Mononuclear cell (primary cell): ENCODE results near the gene UBAP2. TPM values are rescaled to one million over a fixed set of nuclear protein-coding genes. Genes with fewer than 3 reads are reported as not detected.

ENCODE experiments used
- H3K27me3 ChIP-seq: 2 replicates; pipeline ENCODE4 v1.6.0; 2011; ENCODE audit warnings: low read length, control low read depth; ENCODE audit not compliant: insufficient read depth
- H3K4me1 ChIP-seq: 2 replicates; pipeline ENCODE4 v1.5.1; 2011; ENCODE audit warnings: mild to moderate bottlenecking, low read length, control low read depth; ENCODE audit not compliant: insufficient read depth
- H3K4me3 ChIP-seq: 2 replicates; pipeline ENCODE4 v1.5.1; 2011; ENCODE audit warnings: mild to moderate bottlenecking, low read length, moderate library complexity
- H3K9me3 ChIP-seq: 2 replicates; pipeline ENCODE4 v1.5.1; 2011; ENCODE audit warnings: low read depth, mild to moderate bottlenecking, control low read depth, low read length
- total RNA-seq: library from RNA; depleted of rRNA; stranded (reverse); fragments of >200 nt; gene quantifications from one replicate; pipeline ENCODE4 v1.2.3, GENCODE V29; 2012

The UBAP2 gene
- total RNA-seq: 27.7 TPM

DNA sequence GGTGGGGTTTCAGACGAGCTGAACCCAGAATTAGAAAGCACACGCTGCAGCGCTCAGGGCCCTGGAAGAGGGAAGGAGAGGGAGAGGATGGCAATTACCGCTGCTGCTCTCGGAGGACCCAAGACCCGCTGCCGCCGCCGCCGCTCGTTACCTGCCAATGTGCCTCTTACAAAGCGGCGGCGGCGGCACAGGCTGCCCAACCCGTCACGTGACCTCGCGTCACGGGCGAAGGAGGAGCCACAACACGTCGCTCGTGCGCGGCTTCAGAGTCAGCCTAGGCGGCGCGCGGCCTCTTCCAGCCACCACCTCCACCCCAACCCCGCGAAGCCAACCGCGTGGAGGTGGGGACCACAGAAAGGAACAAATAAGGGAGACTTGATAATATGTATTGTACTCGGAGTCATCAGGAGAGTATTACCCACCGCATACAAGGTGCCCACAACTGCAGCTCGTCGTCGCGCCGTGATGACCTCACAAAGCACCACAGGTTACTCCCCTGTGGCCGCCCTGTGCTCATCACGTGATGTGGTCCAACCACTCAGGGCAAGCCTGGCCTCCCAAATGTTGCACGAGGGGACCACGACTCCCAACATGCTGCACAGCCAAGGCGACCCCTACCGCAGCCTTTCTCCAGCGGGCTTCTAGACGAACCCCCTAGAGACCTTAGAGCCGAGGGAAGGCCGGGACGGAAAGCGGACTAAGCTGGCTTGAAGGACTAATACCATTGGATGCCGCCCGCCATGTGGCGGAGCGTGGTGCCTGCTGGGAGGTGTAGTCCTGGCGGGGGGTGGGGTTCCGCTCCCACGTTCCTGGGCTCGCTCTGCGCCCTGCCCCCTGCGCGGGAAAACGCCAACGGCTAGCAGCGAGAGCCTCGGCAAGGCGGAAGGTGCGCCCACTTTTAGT, at the start of gene UBAP2:
Gene UBAP2 (minus strand): TSS at position 161 of the 903 bp plus-strand sequence. CDS start 31,739 bp downstream, outside the sequence.
- H3K4me1 ChIP-seq: peaks cover 27% of the 10 kb centered on the region
- H3K4me3 ChIP-seq: peak within 1 kb of the TSS; percentile 86
- H3K27me3 ChIP-seq: no peaks in the 10 kb centered on the region
- H3K9me3 ChIP-seq: no peaks in the 10 kb centered on the region

DNA sequence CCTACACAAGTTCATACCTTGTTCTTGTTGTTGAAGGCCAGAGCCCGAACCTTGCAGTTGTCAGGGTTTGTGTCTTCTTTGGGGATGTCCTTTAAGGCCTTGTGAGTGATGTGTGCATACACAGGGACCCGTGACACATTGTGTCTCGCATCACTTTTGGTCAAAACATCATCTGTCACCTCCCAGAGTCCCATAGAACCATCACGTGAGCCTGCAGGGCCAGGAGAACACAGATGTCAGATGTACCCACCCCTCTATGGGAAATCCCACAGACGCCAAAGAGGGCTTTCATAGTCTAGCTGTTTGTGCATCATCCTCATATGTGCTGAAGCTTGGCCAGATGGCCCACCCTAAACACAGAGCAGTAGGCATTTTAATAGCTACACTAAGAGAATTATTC, 49.6 kb upstream of the UBAP2 start:
- no peak overlapping the region for H3K4me3 ChIP-seq
- no peaks in the 10 kb centered on the region for H3K4me1 ChIP-seq
- H3K27me3 ChIP-seq: no peaks in the 10 kb centered on the region
- H3K9me3 ChIP-seq: no peaks in the 10 kb centered on the region

GRCh38 chr9:34097865-34098264, 49.2 kb upstream of the UBAP2 start:
- Histone ChIP-seq H3K9me3 (no peaks in the 10 kb centered on the region), H3K4me1 (no peaks in the 10 kb centered on the region), H3K27me3 (no peaks in the 10 kb centered on the region), H3K4me3 (no peak overlapping the region)

GRCh38 chr9:34096751-34097150, 48.1 kb upstream of the UBAP2 start:
- Histone ChIP-seq H3K4me1 (no peaks in the 10 kb centered on the region), H3K9me3 (no peaks in the 10 kb centered on the region), H3K27me3 (no peaks in the 10 kb centered on the region), H3K4me3 (no peak overlapping the region)

- Histone ChIP-seq H3K4me3 (no peak overlapping the region), H3K27me3 (no peaks in the 10 kb centered on the region), H3K9me3 (no peaks in the 10 kb centered on the region), H3K4me1 (no peaks in the 10 kb centered on the region)
Measured at GRCh38 chr9:34093578-34093977, 44.9 kb upstream of the UBAP2 start.

DNA sequence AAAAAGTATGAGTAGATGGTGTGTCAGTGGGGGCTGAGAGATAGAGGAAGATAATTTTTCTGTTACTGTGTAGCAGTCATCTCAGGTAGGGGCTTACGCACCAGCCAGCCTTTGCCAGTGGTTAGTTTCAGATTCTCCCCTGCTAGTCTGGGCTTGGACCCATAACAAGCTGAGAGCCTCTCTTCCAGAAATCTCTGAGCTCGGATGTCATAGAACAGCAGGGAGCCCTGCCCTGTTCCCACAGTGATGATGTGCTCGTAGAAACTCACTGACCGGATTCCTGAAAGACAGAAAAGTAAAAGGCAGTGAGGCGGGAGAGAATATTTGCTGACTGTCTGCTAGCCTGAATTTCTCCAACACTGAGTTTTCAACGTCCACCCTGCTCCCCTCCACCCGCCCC, 40.6 kb upstream of the UBAP2 start:
- H3K27me3 ChIP-seq: no peaks in the 10 kb centered on the region
- H3K4me3 ChIP-seq: no peak overlapping the region
- no peaks in the 10 kb centered on the region for H3K9me3 ChIP-seq
- no peaks in the 10 kb centered on the region for H3K4me1 ChIP-seq

DNA sequence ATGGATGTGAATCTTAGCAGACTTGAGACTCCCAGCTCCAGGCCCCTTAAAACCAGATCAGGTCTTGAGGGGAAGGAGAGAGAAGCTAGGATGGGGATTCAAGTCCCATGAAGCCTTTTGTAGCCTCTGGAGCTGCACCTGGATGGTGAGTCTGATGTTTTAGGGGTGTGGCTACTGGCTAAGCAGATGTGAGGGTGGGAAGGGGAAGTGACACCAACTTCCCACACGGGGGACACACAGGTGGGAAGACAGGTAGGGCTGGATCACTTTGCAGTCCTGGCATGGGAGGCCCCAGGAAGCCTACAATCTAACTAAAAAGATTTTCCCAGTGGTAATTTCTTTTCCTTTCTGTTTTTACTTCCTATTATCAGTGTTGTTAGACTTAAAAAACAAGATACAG, 38.7 kb upstream of the UBAP2 start:
- Histone ChIP-seq H3K4me3 (no peak overlapping the region), H3K27me3 (no peaks in the 10 kb centered on the region), H3K9me3 (no peaks in the 10 kb centered on the region), H3K4me1 (no peaks in the 10 kb centered on the region)

DNA sequence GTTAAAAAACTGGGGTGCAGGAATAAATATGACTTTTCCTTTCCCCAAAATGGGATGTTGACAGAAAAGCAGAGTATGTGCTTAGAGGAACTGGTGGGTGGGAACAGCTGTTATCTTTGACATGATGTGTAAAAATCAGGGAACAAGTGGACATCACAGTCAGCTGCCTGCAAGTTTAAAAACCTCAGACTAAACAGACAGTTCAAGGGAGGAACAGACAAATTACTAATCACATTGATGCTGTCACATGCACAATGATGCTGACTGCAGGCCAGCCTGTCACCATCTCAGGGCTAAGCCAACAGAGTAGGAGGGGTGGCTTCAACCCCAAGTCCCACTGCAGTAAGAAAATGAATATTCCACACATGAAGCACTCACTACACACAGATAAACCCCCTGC, 38.2 kb upstream of the UBAP2 start:
- H3K4me3 ChIP-seq: no peak overlapping the region
- no peaks in the 10 kb centered on the region for H3K27me3 ChIP-seq
- H3K4me1 ChIP-seq: no peaks in the 10 kb centered on the region
- H3K9me3 ChIP-seq: no peaks in the 10 kb centered on the region

GRCh38 chr9:34085581-34086500, 37.2 kb upstream of the UBAP2 start:
- Histone ChIP-seq H3K4me3 (no peak overlapping the region), H3K9me3 (no peaks in the 10 kb centered on the region), H3K27me3 (no peaks in the 10 kb centered on the region), H3K4me1 (no peaks in the 10 kb centered on the region)

DNA sequence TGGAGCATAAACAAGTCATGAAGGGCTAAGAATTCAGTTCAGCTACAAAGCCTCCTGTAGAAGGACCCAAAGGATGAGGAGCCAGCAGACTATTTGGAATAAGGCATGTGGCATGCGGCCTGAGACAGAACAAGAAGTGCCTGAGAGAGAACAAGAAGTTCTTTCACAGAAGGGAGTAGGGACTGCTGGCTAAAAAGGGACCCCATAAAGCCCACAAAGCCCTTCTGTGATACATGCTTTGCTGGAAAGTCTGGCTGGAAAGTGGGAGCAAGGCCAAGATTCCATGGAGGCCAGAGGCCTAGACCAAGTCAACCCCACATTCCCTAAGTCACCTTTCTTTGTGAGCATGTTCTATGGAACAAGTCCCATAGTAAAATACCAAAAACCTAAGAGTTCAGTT, 35.9 kb upstream of the UBAP2 start:
- Histone ChIP-seq H3K4me3 (no peak overlapping the region), H3K9me3 (no peaks in the 10 kb centered on the region), H3K27me3 (no peaks in the 10 kb centered on the region), H3K4me1 (no peaks in the 10 kb centered on the region)

DNA sequence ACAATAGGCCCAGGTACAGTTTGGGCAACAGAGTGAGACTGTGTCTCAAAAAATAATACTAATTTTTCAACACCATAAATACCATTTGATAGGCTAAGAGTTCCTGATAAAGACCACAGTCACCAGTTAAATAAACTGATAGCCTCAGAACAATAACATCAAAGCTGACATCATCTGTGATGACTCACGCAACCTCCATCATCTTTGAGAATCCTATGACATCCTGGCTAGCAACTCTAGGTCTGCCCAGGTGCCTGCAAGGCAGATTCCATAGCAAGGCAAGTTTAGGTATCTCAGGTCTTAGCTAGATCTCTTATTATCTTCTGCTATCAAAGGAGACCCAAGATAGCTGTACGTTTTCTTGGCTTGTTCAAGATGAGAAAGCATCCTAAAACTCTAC, 30.5 kb upstream of the UBAP2 start:
- Histone ChIP-seq H3K9me3 (no peaks in the 10 kb centered on the region), H3K4me1 (no peaks in the 10 kb centered on the region), H3K27me3 (no peaks in the 10 kb centered on the region), H3K4me3 (no peak overlapping the region)

- no peak overlapping the region for H3K4me3 ChIP-seq
- H3K4me1 ChIP-seq: no peaks in the 10 kb centered on the region
- no peaks in the 10 kb centered on the region for H3K27me3 ChIP-seq
- H3K9me3 ChIP-seq: no peaks in the 10 kb centered on the region
Measured at GRCh38 chr9:34072868-34073590, 24.3 kb upstream of the UBAP2 start.

DNA sequence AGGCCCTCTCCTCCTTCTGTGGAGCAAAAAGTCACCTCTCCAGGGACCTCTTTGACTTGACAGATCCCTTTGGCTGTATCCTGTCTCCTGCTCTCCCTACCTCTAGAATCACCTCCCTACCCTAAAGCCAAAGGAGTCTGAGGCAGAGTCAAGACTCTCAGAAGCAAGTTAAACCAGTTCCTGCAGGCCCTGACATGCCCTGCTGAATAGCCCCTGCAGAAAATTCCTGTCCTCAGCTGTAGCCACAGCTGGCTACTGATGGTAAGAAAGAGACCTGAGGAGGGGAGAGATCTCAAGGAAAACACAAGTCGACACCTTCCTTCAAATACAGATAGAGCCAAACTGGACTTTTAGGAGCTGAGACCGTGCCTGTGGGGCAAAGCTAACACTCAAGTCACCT, 23.7 kb upstream of the UBAP2 start:
- Histone ChIP-seq H3K4me3 (no peak overlapping the region), H3K9me3 (no peaks in the 10 kb centered on the region), H3K4me1 (no peaks in the 10 kb centered on the region), H3K27me3 (no peaks in the 10 kb centered on the region)

DNA sequence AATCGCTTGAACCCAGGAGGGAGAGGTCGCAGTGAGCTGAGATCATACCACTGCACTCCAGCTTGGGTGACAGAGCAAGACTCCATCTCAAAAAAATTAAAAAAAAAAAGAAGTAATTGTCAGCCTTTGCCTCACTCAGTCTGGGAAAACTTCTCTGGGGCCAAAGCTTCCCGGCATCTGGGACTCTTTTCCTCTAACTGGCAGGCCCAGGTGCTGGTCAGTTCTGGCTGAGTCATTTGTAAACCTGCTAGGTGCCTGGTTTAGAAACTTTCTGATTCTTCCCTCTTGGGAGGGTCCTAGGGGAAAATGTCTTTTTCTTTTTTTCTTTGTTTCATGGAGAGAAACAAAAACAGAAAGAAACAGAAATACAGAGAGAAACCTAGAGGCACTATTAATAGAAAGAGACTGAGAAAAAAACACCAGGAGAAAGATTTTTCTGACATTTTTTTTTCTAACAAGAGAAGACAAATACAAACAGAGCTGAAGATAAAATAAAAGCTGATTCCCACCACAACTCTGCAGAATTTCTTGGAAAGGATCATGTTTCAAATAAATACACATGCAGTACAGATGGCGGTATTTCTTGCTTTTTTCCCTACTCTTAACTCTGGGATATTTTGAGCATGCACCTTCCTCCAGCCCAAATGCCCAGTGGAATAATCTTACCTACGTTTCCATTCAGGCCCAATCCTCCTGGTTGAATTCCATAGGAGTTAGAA, 22.1 kb upstream of the UBAP2 start:
- no peaks in the 10 kb centered on the region for H3K9me3 ChIP-seq
- H3K4me1 ChIP-seq: no peaks in the 10 kb centered on the region
- H3K4me3 ChIP-seq: no peak overlapping the region
- no peaks in the 10 kb centered on the region for H3K27me3 ChIP-seq
